DMS114 treated with DMSO at 0.1 percent for 48 hours (cell line): ENCODE data around the gene APOL3.
"Not testable (repeated sequence)": the region's sequence is repeated elsewhere in the genome, so short reads cannot be mapped to it uniquely, and the experiment has no call there.

ENCODE experiments used
- DNase-seq: peaks from one replicate; lab custom pipeline; 2025; ENCODE audit not compliant: unreplicated experiment; lab: John Stamatoyannopoulos, UW

Gene APOL3

GRCh38 chr22:36162127-36163034 is 1.8 kb upstream of the APOL3 start:
- DNase-seq, result no peak

- not testable (repeated sequence) for DNase-seq
Measured at GRCh38 chr22:36161793-36162126, 1.2 kb upstream of the APOL3 start.

DNA sequence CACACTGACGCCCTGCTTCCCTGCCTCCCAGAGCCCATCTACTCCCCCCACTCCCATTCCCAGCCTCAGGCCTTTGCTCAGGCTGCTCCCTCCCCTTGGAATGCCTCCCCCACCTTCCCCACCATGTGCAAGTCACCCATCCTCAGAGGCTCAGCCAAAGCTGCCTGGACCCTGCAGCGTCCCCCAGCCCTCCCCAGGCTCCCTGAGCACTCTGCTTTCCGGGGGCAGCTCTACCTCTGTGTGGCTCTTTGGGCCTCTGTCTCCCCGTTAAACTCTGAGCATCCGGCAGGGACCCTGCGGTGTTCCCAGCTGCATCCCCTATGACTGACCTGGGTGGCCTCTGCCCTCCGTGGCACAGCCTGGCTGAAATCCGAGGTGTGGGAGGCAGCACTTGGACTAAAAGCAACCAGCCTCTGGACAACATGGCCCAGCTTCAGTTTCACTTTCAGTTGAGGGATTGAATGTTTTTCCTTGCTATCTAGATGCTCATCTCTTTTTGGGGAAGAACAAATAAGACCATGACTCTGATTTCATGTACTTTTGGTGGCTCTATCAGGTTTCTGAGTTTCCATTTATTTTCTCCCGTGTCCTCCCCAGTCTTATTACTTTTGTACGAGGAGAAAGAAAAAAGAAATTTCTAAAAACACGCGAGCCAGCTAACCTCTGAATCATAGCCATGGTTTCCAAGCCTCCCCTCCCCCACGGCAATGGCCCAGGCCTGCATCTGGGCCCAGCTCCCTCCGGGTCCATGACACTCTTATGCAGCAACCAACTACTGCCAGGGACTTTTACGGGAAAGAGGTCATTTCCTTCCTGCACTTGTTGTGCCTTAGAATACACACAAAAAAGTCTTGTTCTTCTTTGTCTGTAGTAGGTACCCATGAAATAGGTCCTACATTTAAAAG is 3.8 kb downstream of the APOL3 start:
- DNase-seq, result no peak

DNA sequence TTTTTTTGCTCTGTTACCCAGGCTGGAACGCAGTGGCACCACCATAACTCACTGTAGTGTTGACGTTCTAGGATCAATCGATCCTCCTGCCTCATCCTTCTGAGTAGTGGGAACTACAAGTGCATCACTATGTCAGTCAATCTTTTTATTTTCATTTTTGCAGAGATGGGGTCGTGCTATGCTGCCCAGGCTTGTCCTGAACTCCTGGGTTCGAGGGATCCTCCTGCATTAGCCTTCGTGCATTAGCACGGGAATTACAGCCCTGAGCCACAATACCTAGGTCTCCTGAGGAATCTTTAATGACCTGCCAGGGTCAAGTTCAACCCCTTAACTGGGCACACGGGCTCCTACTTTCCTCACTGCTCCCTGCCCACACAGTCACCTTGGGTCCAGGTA is 4.4 kb downstream of the APOL3 start:
- DNase-seq, result no peak

- no peak for DNase-seq
Measured at GRCh38 chr22:36155702-36156101, 4.9 kb downstream of the APOL3 start.

DNA sequence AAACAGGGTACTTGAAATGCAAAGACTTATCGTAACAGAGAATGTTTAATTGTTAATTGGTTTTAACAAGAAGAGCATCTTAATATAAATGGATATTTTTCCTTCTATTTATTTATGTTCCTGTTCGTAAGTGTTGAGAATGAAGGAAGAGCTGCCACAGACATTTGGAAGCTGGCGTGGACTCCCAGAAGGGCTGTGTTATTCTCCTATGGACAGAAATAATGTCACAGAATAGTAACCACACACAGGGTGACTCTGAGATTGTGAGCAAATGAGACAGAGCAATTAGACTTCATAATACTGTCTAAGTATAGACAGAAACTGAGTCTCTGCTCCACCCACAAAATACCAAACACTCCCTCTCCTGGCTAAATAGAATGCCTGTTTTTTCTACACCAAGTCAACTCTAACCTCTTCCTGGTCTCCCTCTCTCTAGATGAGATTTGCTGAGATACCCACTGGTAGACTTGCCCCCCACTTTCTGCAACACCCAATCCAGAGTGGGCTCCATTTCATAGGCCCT is 6.1 kb downstream of the APOL3 start:
- no peak for DNase-seq

DNA sequence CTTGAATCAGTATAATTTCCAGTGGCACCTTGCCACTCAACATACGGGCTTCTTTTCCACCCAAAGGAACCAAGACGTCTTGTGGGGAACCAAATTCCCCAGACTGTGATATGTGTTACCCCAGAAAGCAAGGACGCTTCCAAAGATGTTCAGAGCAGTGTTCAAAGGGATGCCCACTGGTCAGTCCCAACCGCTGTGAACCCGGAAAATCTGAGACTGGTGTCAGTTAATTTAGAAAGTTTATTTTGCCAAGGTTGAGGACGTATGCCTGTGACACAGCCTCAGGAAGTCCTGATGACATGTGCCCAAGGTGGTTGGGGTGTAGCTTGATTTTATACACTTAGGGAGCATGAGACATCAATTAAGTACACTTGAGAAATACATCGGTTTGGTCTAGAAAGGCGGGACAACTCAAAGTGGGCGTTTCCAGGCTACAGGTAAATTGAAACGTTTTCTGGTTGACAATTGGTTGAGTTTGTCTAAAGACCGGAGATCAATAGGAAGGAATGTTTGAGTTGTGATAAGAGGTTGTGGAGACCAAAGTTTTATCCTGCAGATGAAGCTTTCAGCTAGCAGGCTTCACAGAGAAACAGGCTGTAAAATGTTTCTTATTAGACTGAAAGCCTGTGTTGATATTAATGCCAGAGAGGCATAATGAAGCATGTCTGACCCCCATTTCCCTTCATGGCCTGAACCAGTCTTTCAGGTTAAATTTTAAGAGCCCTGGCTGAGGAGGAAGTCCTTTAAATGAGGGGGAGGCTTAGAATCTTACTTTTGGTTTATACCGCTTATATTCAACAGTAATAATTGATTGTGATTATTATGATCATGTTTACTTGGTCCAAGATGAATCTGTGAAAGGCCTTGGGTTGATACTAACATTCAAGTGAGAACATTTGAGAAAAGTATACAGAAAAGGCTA is 6.8 kb downstream of the APOL3 start:
- no peak for DNase-seq

GRCh38 chr22:36152821-36153220 is 7.7 kb downstream of the APOL3 start:
- DNase-seq, result not testable (repeated sequence)

DNA sequence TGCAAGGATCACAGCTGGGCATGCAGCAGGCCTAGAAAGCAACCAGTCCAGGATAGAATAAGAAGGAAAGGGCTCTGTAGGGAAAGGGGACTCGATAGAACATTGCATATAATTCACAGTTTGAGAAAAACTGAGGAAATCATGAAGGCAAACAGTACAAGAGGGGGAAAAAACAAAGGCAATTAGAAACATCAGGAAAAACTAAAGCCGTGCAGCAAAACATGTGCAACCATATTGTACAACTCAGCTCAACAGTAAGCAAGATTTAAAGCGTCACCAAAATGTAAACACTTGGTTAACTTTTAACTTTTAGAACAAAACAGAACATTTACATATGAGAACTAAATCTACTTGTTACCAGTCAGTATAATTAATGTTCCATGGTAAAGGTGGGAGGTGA is 8.5 kb downstream of the APOL3 start:
- no peak for DNase-seq

DNA sequence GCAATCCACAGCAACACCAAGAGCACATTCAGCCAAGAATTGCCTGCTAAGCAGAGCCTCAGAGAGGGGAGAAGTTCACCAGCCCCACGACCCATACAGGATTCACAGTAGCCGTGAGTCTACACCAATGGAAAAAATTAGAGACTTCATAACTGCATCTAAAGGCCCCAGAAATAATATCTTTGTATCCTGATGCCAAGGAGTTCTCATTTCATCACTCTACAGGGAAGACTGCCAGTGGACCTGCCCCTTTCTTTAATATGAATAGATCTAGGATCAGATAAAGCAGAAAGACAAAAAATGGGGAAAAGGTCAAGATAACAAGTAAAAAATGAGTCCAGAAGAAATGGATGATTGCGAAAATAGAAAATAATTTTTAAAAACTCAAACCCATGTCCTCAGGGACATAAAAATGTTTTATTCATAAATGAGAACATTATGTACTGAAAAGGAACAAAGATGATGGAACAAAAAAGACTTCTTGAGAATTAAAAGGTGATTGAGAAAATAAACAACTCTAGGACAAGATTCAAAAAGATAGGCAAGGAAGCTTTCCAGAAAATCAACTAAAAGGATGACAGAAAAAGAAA is 9.5 kb downstream of the APOL3 start:
- no peak for DNase-seq

GRCh38 chr22:36149441-36149840 is 11.1 kb downstream of the APOL3 start:
- no peak for DNase-seq

- no peak for DNase-seq
Measured at GRCh38 chr22:36148411-36148810, 12.1 kb downstream of the APOL3 start.

GRCh38 chr22:36147196-36147791 is 13.3 kb downstream of the APOL3 start:
- DNase-seq, result no peak

DNA sequence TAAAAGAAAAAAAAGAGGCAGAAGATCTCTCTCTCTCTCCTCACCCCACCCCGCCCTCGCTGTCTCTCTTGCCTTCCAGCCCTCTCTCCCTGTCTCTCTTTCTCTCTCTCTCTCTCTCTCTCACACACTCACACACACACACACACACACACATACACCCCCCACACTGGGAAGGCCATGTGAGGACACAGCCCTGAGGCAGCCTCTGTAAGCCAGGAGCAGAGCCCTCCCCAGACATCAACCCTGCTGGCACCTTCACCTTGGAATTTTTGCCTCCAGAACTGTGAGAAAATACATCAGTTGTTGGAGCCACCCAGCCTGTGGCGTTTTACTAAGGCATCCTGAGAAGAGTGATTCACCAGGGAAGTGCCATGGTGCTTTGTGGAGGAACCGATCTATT is 14.7 kb downstream of the APOL3 start:
- no peak for DNase-seq

DNA sequence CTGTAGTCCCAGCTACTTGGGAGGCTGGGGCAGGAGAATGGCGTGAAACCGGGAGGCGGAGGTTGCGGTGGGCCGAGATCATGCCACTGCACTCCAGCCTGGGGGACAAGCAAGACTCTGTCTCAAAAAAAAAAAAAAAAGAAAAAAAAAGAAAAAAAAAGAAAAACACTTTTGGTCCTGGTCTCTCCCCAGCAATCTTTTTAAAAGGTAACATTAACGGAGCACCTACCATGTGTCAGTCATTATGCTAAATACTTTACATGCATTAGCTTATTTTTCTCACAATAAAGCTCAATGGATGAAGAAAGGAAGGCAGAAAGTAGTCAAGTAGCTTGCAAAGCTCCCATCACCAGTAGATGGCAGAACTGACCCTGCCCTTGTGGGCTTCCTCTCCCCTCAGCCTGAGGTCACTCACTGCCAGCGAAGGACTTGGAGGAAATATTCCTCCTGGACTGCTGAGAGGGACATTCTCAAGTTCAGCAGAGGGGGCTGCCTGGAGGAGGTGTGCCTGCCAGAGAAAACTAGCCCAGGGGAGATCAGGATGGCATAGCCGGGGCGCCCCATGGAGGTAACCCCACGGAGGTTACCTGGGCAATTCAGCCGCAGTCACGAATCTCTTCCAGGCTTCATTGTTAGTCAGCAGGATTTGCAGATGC is 15.5 kb downstream of the APOL3 start:
- peak; percentile 24 for DNase-seq

- DNase-seq, result no peak
Measured at GRCh38 chr22:36143956-36144355, 16.6 kb downstream of the APOL3 start.

DNA sequence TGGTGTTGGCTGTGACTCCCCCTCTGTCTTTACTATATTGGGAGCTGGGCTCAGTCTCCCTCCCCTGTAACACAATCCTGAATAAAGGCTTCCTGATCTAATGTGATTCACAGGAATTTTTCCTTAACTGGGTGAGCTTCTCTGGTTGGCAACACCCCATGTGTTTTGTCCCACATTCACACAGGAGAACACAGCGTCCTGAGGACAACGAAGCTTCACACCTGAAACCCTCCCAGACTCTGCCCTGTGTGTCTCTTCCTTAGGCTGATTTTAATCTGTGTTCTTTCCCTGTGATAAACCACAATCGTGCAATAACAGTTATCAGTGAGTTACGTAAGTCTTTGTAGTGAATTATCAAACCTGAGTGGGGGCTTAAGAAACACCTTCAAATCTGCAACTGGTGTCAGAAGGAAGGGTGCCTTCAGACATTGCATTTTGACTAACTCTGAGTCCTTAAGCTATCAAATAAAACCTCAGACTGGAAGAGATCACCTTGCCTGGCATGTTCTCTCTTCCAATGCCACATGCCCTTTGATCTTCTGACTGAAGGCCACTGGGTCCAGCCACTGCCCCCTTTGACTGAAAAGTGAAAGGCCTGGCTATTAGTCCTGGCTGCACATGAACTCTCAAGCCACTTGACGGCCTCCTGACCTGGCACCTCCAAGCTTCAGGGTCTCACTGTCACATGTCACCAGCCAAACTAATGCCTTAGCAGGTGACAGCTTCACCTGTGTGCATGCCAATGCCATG is 17.3 kb downstream of the APOL3 start:
- no peak for DNase-seq

GRCh38 chr22:36141481-36141880 is 19.1 kb downstream of the APOL3 start:
- no peak for DNase-seq

DNA sequence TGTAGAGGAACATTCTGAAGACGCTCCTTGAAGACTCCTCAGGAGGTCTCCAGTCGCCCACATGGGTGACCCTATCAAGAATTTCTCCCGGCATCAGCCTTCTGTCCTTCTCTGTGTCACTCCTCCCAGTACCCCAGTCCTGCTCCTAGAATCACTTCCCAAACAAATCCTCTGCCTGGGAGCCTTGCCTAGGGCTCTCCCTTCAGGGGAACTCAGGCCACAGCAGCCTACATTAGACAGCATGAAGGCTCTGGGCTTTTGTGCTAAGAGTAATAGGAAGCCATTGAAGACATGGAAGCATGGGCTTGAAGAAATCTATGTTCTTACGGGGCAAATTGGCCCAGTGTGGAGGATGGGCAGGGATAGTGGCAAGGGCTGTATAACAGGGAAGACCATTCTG is 21.8 kb downstream of the APOL3 start:
- DNase-seq, result not testable (repeated sequence)
